ENCODE measurements around the gene EEF1AKMT3. TPM values are rescaled to one million over a fixed set of nuclear protein-coding genes. Genes with fewer than 3 reads are reported as not detected.

EEF1AKMT3 gene
- total and polyA plus RNA-seq, 7 donors = 1.6 to 11.9 (median 9.0) TPM

GRCh38 chr12:57830393-57830792, 58.0 kb downstream of the EEF1AKMT3 start:
- 89 to 94% methylated on average over 2 of the region's 2 CpGs for WGBS, 2 donors
- Histone ChIP-seq H3K4me1 (peaks cover 0 to 79% (median 73%) of the 10 kb centered on the region in 4 donors), H3K27me3 (no peaks in the 10 kb centered on the region), H3K27ac (peak overlapping the region; percentile 57 to 100 (median 84)), H3K4me3 (no peak overlapping the region), H3K9me3 (no peaks in the 10 kb centered on the region), H3K36me3 (peaks cover 27 to 41% (median 38%) of the 10 kb centered on the region in 4 donors)
- TF ChIP-seq EP300 (IDR thresholded peaks at IDR 0.05) = no peak
- TF ChIP-seq, protein P1, sequence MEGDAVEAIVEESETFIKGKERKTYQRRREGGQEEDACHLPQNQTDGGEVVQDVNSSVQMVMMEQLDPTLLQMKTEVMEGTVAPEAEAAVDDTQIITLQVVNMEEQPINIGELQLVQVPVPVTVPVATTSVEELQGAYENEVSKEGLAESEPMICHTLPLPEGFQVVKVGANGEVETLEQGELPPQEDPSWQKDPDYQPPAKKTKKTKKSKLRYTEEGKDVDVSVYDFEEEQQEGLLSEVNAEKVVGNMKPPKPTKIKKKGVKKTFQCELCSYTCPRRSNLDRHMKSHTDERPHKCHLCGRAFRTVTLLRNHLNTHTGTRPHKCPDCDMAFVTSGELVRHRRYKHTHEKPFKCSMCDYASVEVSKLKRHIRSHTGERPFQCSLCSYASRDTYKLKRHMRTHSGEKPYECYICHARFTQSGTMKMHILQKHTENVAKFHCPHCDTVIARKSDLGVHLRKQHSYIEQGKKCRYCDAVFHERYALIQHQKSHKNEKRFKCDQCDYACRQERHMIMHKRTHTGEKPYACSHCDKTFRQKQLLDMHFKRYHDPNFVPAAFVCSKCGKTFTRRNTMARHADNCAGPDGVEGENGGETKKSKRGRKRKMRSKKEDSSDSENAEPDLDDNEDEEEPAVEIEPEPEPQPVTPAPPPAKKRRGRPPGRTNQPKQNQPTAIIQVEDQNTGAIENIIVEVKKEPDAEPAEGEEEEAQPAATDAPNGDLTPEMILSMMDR (IDR thresholded peaks at IDR 0.05) = no peak
- TF ChIP-seq POLR2AphosphoS5 (IDR thresholded peaks at IDR 0.05) = no peak
- no peak for DNase-seq
- intact Hi-C loops (cut with DNase I) = loop anchor here (10.0 kb wide), 1 partner anchor 46 kb away; the partner anchor contains the start of gene TSFM

Small RNA genes lying within 50 kb of the gene (small RNA-seq; reads per million reads assigned to genes)
- 2.7 to 7.8 (median 3.5) reads per million in 3 donors for gene MIR26A2
- gene RNU6-1083P = 0 reads per million in 3 donors

Other genes with a start within 250 kb of the EEF1AKMT3 start
- gene MBD6, start 249.8 kb upstream of the EEF1AKMT3 start, total RNA-seq = 10 to 100 TPM; 13.5 to 23.5 (median 16.0) TPM
- gene MBD6, start 249.8 kb upstream of the EEF1AKMT3 start, polyA plus RNA-seq = 10 to 100 TPM; 16.2 to 52.8 (median 17.1) TPM
- 100 to 1,000 TPM; 118 to 194 (median 141) TPM for gene DCTN2, start 225.4 kb upstream of the EEF1AKMT3 start, total RNA-seq
- 100 to 1,000 TPM; 141 to 204 (median 172) TPM for gene DCTN2, start 225.4 kb upstream of the EEF1AKMT3 start, polyA plus RNA-seq
- gene KIF5A, start 222.6 kb upstream of the EEF1AKMT3 start, total RNA-seq = 1 to 10 TPM; 3.6 to 8.9 (median 6.9) TPM
- gene KIF5A, start 222.6 kb upstream of the EEF1AKMT3 start, polyA plus RNA-seq = 1 to 10 TPM in 1 of 3 donors, under 1 TPM in 2; under 0.01 to 3.5 (median 0.46) TPM
- gene PIP4K2C, start 181.4 kb upstream of the EEF1AKMT3 start, total RNA-seq = 10 to 100 TPM; 13.3 to 22.8 (median 18.4) TPM
- 10 to 100 TPM; 21.0 to 30.5 (median 28.6) TPM for gene PIP4K2C, start 181.4 kb upstream of the EEF1AKMT3 start, polyA plus RNA-seq
- gene DTX3, start 167.8 kb upstream of the EEF1AKMT3 start, total RNA-seq = 10 to 100 TPM; 42.9 to 68.4 (median 50.7) TPM
- 10 to 100 TPM in 1 of 3 donors, 1 to 10 TPM in 2; 1.2 to 12.5 (median 8.4) TPM for gene DTX3, start 167.8 kb upstream of the EEF1AKMT3 start, polyA plus RNA-seq
- 100 to 1,000 TPM in 3 of 4 donors, 10 to 100 TPM in 1; 99.4 to 140 (median 113) TPM for gene ARHGEF25, start 161.2 kb upstream of the EEF1AKMT3 start, total RNA-seq
- gene ARHGEF25, start 161.2 kb upstream of the EEF1AKMT3 start, polyA plus RNA-seq = 10 to 100 TPM in 2 of 3 donors, 1 to 10 TPM in 1; 5.8 to 22.8 (median 18.2) TPM
- gene B4GALNT1, start 139.4 kb upstream of the EEF1AKMT3 start, total RNA-seq = 1 to 10 TPM in 3 of 4 donors, under 1 TPM in 1; 0.99 to 4.4 (median 3.3) TPM
- 1 to 10 TPM in 1 of 3 donors, not detected in 2; 2.7 TPM for gene B4GALNT1, start 139.4 kb upstream of the EEF1AKMT3 start, polyA plus RNA-seq
- 100 to 1,000 TPM; 122 to 183 (median 156) TPM for gene OS9, start 78.5 kb upstream of the EEF1AKMT3 start, total RNA-seq
- gene OS9, start 78.5 kb upstream of the EEF1AKMT3 start, polyA plus RNA-seq = 100 to 1,000 TPM in 1 of 3 donors, 10 to 100 TPM in 2; 69.1 to 243 (median 95.3) TPM
- gene AGAP2, start 33.9 kb upstream of the EEF1AKMT3 start, total RNA-seq = 1 to 10 TPM in 3 of 4 donors, under 1 TPM in 1; 0.82 to 3.0 (median 1.8) TPM
- gene AGAP2, start 33.9 kb upstream of the EEF1AKMT3 start, polyA plus RNA-seq = 1 to 10 TPM in 1 of 3 donors, under 1 TPM in 2; under 0.01 to 6.4 (median 0.46) TPM
- 10 to 100 TPM; 43.2 to 85.8 (median 69.3) TPM for gene TSPAN31, start 27.6 kb upstream of the EEF1AKMT3 start, total RNA-seq
- gene TSPAN31, start 27.6 kb upstream of the EEF1AKMT3 start, polyA plus RNA-seq = 10 to 100 TPM; 12.0 to 33.8 (median 15.7) TPM
- 100 to 1,000 TPM in 1 of 4 donors, 10 to 100 TPM in 3; 54.6 to 108 (median 82.5) TPM for gene CDK4, start 20.3 kb upstream of the EEF1AKMT3 start, total RNA-seq
- gene CDK4, start 20.3 kb upstream of the EEF1AKMT3 start, polyA plus RNA-seq = 10 to 100 TPM; 34.9 to 89.1 (median 43.2) TPM
- gene MARCHF9, start 17.5 kb upstream of the EEF1AKMT3 start, total RNA-seq = 10 to 100 TPM in 2 of 4 donors, 1 to 10 TPM in 2; 6.1 to 12.5 (median 9.4) TPM
- gene MARCHF9, start 17.5 kb upstream of the EEF1AKMT3 start, polyA plus RNA-seq = 10 to 100 TPM in 1 of 3 donors, 1 to 10 TPM in 2; 5.5 to 14.9 (median 7.8) TPM
- gene CYP27B1, start 5.5 kb upstream of the EEF1AKMT3 start, total RNA-seq = under 1 TPM in 1 of 4 donors, not detected in 3; 0.28 TPM
- 1 to 10 TPM in 2 of 3 donors, not detected in 1; 1.2 to 2.0 TPM for gene CYP27B1, start 5.5 kb upstream of the EEF1AKMT3 start, polyA plus RNA-seq
- gene METTL1, start 509 bp upstream of the EEF1AKMT3 start, total RNA-seq = 10 to 100 TPM in 1 of 4 donors, 1 to 10 TPM in 3; 3.8 to 12.2 (median 7.4) TPM
- 10 to 100 TPM in 2 of 3 donors, 1 to 10 TPM in 1; 7.6 to 16.7 (median 10.2) TPM for gene METTL1, start 509 bp upstream of the EEF1AKMT3 start, polyA plus RNA-seq
- gene TSFM, start 10.2 kb downstream of the EEF1AKMT3 start, total RNA-seq = 10 to 100 TPM in 3 of 4 donors, 1 to 10 TPM in 1; 8.0 to 29.6 (median 25.3) TPM
- 10 to 100 TPM; 36.0 to 49.3 (median 47.9) TPM for gene TSFM, start 10.2 kb downstream of the EEF1AKMT3 start, polyA plus RNA-seq
- 10 to 100 TPM in 1 of 4 donors, 1 to 10 TPM in 3; 2.1 to 12.2 (median 5.1) TPM for gene AVIL, start 46.1 kb downstream of the EEF1AKMT3 start, total RNA-seq
- 10 to 100 TPM in 1 of 3 donors, 1 to 10 TPM in 2; 6.2 to 11.4 (median 8.3) TPM for gene AVIL, start 46.1 kb downstream of the EEF1AKMT3 start, polyA plus RNA-seq
- 100 to 1,000 TPM; 121 to 183 (median 135) TPM for gene CTDSP2, start 74.1 kb downstream of the EEF1AKMT3 start, total RNA-seq
- gene CTDSP2, start 74.1 kb downstream of the EEF1AKMT3 start, polyA plus RNA-seq = 100 to 1,000 TPM in 2 of 3 donors, 10 to 100 TPM in 1; 85.3 to 122 (median 105) TPM
- gene ATP23, start 169.0 kb downstream of the EEF1AKMT3 start, total RNA-seq = 10 to 100 TPM in 3 of 4 donors, 1 to 10 TPM in 1; 5.3 to 39.0 (median 13.2) TPM
- 10 to 100 TPM; 14.8 to 43.5 (median 25.8) TPM for gene ATP23, start 169.0 kb downstream of the EEF1AKMT3 start, polyA plus RNA-seq

Data from sigmoid colon (tissue), 7 donors.